Fibroblast of gingiva (primary cell): Measurements from ENCODE around the gene TAF13.
"Not testable (repeated sequence)": the region's sequence is repeated elsewhere in the genome, so short reads cannot be mapped to it uniquely, and the experiment has no call there.

ENCODE experiments used
- DNase-seq: peaks from one replicate; pipeline ENCODE4 v3.0.0-alpha.2; 2011; ENCODE audit warnings: low read depth

Gene TAF13

DNA sequence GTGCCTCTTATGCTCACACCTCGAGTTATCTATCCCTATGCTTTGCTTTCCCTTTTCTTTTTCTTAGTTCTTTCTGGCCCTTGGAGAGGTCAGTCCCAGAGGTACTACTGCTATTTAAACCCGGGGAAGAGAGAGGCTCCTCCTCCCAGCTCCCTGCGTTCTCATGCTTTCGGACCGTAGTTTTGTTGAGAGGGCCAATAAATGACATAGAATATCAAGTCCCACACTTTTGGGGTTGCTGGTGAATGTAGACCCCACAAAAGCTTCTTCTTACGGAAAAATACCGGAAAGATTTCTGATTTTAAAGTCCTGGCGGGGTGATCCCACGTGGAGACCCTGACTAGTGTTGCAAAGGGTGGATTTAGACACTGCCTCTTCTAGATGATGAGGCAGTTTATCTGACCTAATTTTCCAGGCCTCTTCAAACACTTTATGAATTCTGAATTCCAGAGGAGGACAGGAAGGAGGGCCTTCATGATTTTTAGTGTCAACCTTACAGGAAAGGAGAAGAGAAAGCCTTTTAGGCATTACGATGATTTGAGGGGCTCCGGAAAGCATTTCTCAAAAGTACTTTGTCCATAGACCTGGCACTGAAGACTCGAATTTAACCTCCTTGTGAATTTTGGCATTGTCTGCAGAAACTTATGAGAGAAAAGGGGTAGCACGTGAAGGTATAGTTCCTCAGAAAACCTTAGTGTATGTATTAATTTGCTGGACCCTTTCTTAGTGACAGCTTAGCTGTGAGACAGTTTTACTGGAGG lies 15.5 kb upstream of the TAF13 start:
- DNase-seq: peak; percentile 58

DNA sequence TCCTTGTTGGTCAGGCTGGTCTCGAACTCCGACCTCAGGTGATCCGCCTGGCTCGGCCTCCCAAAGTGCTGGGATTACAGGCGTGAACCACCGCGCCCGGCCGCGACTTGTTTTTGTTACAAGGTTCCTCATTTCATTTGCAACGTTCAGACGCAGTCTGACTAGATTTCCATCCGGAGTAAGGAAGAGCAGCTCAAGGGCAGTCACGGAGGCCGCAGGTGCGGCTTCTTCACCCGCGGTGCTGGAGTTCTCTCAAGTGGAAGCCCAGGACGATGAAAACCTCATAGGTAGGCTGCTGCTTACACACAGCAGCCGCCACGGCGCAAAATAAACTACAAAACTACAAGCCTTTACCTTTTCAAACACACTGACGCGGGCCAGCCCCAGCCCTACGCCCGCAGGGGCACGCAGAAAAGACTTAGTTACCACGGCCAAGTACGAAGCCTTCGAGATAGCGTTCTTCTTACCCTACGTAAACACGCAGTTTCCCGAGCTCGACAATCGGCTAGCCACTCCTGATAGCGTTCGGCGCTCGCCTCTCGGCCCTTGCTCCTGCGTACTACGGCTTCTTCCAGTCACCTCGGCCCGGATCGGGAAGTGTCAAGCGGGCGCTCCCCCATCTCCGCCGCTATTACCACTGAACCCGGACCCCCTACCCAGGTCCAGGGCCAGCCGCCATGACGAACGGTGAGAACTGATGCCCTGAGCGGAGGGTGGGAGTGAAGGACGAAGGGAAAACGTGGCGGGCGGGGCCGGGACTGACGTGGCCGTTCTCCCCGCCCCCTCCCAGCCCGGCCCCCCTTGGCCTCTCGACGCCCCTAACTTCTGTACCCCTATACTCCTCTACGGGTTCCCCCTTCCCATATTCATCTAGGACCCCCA lies 14.6 kb upstream of the TAF13 start, which contains the start of gene TMEM167B:
TSS of gene TMEM167B (plus strand) at position 569 of the 882 bp plus-strand sequence. CDS start at position 678, 109 bp downstream.
- peak; percentile 96 for DNase-seq

GRCh38 chr1:109089242-109090015 lies 13.6 kb upstream of the TAF13 start:
- peak; percentile 81 for DNase-seq

DNA sequence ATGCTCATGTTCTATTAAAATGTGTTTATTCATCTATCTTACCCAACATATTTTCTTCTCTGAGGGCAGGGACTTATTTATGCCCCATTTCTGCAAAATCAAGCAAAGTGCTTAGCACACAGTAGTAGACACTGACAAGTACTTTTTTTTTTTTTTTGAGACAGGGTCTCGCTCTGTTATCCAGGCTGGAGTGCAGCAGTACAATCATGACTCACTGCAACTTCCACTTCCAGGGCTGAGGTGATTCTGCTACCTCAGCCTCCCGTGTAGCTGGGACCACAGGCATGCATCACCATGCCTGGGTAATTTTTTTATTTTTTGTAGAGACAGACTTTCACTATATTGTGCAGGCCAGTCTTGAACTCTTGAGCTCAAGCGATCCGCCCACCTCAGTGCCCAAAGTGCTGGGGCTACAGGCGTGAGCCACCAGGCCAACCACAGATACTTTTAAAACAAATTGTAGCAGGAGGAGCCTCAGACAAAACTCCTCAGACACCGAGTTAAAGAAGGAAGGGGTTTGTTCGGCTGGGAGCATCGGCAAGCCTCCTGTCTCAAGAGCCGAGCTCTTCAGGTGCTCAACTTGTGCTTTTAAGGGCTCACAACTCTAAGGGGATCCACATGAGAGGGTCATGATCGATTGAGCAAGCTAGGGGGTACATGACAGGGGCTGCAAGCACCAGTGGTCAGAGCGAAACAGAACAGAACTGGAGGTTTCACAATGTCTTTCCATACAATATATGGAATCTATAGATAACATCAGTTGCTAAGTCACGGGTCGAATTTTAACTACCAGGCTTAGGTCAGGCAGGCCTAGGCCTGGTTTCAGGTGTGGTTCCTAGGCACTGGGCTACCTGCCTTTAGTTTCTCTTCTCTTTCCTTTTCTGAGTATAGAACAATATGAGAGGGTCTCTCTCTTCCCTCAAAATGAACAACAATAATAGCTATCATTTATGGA lies 9.0 kb upstream of the TAF13 start:
- DNase-seq: no peak

GRCh38 chr1:109083923-109084322 lies 8.1 kb upstream of the TAF13 start:
- DNase-seq: no peak

DNA sequence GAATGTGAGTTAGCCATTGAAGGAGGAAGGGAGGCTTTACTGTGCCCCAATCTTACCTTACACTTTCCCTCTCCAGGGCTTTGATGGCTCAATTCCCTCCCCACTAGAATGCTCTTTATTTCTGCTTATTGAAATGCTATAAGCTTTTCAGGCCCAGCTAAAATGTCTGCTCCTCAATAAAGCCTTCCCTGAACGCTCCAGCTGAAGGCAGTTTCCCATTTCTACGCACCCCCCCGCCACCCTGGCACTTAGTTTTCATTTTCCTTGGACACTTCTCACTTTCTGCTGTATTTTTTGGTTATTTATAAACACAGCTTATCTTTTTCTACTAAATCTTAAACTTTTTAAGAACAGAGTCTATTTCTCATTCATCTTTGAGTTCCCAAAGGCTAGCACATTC lies 7.7 kb upstream of the TAF13 start:
- no peak for DNase-seq

DNA sequence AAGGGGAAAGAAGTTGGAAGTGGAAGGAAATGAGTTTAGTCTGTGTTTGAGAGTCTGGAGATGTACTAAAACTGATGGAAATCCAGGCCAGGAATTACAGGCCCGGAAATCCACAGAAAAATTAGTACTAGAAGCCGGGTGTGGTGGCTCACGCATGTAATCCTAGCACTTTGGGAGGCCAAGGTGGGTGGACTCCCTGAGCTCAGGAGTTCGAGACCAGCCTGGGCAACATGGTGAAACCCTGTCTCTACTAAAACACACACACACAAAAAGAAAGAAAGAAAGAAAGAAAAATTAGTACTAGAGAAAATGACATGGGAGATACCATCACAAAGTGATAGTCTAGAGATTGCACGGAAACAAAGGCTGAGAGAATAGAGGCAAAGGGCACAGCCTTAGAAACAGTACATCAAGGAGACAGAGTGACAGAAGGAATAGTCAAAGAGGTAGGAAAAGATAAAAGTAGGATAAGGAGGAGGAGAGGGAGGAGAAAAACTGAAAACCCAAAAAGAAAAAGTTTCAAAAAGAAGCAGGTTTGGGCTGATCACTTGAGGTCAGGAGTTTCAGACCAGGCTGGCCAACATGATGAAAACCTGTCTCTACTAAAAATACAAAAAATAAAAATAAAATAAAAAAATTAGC lies 4.8 kb upstream of the TAF13 start:
- no peak for DNase-seq

GRCh38 chr1:109079240-109079622 lies 3.4 kb upstream of the TAF13 start:
- no peak for DNase-seq

DNA sequence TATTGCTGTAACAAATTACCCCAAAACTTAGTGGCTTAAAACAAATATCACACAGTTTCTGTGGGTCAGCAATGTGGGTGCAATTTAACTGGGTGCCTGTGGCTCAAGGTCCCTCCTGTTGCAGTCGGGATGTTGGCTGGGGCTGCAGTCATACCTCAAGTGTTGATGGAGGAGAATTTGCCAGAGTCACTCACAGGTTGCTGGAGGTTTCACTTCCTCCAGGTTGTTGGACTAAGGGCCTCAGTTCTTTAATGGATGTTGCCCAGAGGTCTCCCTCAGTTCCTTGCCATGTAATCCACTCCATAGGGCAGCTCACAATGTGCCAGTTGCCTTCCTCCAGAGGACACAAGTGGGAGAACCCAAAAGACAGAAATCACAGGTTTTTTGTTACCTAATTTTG lies 2.5 kb upstream of the TAF13 start:
- DNase-seq: no peak

GRCh38 chr1:109069294-109069693 lies 6.5 kb downstream of the TAF13 start:
- DNase-seq: no peak

DNA sequence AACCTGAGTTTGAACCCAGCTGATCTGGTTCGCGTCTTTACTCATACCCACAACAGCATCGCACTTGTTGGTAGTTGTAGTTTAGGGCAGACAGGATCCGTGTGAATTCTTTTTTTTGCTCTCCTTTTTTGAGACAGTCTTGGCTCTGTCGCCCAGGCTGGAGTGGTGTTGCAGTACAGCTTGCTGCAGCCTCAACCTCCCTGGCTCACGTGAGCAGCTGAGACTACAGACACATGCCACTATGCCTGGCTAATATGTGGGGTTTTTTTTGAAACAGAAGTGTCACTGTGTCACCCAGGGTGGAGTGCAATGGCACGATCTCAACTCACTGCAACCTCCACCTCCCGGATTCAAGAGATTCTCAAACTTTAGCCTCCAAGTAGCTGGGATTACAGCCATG lies 7.9 kb downstream of the TAF13 start:
- no peak for DNase-seq

DNA sequence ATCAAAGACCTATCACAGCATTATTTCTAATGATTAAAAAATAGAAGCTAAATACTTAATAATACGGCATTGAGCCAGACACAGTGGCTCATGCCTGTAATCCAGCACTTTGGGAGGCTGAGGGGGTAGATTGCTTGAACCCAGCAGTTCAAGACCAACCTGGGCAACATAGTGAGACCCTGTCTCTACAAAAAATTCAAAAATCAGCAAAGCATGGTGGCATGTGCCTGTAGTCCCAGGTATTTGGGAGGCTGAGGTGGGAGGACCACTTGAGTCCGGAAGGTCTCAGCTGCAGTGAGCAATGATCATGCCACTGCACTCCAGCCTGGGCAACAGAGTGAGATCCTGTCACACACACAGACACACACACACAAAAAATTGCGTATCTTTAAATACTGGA lies 10.7 kb downstream of the TAF13 start:
- no peak for DNase-seq

- no peak for DNase-seq
Measured at GRCh38 chr1:109061183-109061582, 14.6 kb downstream of the TAF13 start.

GRCh38 chr1:109060707-109061106 lies 15.1 kb downstream of the TAF13 start:
- DNase-seq: no peak

DNA sequence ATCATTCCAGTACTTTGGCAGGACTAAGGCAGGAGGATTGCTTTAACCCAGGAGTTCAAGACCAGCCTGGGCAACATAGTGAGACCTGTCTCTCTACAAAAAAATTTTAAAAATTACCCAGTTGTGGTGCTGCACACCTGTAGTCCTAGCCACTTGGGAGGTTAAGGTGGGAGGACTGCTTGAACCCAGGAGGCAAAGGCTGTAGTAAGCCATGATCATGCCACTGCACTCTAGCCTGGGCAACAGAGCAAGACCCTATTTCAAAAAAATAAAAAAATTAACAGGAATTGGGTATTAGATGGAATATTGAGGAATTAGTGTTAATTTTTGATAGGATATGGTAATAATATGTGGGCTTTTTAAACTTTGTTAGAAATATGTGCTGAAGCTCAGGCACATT lies 16.8 kb downstream of the TAF13 start:
- no peak for DNase-seq

- no peak for DNase-seq
Measured at GRCh38 chr1:109056064-109056463, 19.7 kb downstream of the TAF13 start.

DNA sequence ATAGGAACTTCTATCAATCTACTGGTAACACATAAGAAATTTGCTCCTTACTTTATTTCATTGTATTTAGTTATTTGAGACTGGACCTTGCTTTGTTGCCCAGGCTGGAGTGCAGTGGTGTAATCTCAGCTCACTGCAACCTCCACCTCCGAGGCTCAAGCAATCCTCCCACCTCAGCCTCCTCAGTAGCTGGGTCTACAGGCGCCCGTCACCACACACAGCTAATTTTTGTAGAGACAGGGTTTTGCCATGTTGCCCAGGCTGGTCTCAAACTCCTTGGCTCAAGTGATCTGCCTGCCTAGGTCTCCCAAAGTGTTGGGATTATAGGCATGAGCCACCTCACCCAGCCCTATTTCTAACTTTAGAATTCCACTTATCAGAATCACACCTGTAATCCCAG lies 23.7 kb downstream of the TAF13 start:
- DNase-seq: not testable (repeated sequence)

DNA sequence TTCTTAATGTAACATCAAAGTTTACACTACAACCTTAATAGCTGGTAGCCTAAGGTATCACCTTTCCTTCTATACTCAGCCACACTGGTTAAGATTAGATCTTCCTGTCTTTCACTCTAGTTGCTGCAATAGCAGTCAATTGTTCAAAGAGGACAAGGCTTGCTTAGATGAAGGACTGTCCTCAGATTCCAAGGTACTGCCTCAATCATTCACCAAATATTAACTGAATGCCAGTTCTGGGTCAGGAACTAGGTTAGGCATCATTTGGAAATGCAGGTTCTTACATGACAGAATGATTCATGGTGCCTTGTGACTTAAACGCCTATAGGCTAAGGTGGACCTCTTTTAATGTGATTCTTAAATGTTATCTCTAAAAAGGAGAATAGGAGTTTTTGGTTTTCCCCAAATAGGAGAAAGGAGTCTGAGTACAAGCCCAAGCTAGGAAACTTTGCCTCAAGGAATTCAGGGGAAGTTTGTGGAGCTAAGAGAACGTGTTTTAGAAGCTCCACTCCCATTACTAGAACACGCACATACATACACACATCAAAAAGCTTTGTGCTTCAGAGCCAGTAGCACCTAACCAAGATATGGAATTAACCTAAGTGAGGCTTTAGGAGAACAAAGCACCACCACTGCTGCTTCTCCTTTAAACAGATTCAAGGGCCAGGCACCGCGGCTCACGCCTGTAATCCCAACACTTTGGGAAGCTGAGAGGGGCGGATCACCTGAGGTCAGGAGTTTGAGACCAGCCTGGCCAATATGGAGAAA lies 25.4 kb downstream of the TAF13 start:
- no peak for DNase-seq

DNA sequence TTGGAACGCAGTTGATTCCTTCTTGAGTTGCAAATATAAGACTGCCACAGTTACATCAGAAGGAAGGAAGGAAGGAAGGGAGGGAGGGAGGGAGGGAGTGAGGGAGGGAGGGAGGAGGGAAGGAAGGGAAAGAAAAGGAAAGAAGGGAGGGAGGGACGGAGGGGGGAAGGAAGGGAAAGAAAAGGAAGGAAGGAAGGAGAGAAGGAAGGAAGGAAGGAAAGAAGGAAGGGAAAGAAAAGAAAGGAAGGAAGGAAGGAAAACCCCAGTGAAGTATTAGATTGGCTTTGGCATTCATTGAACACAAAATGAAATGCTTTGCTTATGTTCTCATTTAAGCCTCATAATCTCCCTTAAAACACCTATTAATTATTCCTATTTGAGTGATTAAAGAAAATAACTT lies 27.5 kb downstream of the TAF13 start:
- DNase-seq: no peak

- no peak for DNase-seq
Measured at GRCh38 chr1:109047339-109047738, 28.5 kb downstream of the TAF13 start.
